ENCODE measurements around the gene KRT20. TPM values are rescaled to one million over a fixed set of nuclear protein-coding genes. Genes with fewer than 3 reads are reported as not detected.

The KRT20 gene
- total RNA-seq, 1 experiment from 2014 or later: 1.5 TPM

- BruUV-seq (replicated peaks): no TSS peak
- Histone ChIP-seq H3K9me3 (ENCODE audit: control insufficient read depth in 1 of 2, insufficient read depth in 1 of 2, low read depth in 1 of 2, low read length in 2 of 2) (no peaks in the 10 kb centered on the region), H3K9me2 (ENCODE audit: insufficient read depth) (no peaks in the 10 kb centered on the region), H3K4me2 (ENCODE audit: low read length) (no peak overlapping the region), H3K4me1 (ENCODE audit: control insufficient read depth in 1 of 2, insufficient read depth in 2 of 2, low read length in 2 of 2) (no peaks in the 10 kb centered on the region), H4K20me1 (ENCODE audit: insufficient read depth) (no peaks in the 10 kb centered on the region), H3K79me2 (ENCODE audit: insufficient read depth, low read length) (no peaks in the 10 kb centered on the region), H3K9ac (ENCODE audit: low read length) (no peak overlapping the region), H3K27me3 (ENCODE audit: insufficient read depth, low read length) (no peaks in the 10 kb centered on the region), H3K27ac (ENCODE audit: low read depth, low read length) (no peak overlapping the region), H3K36me3 (ENCODE audit: control insufficient read depth in 1 of 2, insufficient read depth in 2 of 2, low read length in 2 of 2) (no peaks in the 10 kb centered on the region), H3K4me3 (replicated peaks in 1 of 2; ENCODE audit: low read depth in 1 of 2, low read length in 2 of 2) (no peak overlapping the region), H2AFZ (ENCODE audit: low read depth, low read length, poor library complexity, severe bottlenecking) (no peak overlapping the region)
- intact Hi-C loops (cut with micrococcal nuclease): no loop called here
- CTCF ChIA-PET: no interaction called here
- ATAC-seq: no peak
- no peak for TF ChIP-seq EZH2phosphoT487 (IDR thresholded peaks at IDR 0.05; ENCODE audit: borderline replicate concordance)
- no peak for TF ChIP-seq CBX3 (IDR thresholded peaks at IDR 0.05; ENCODE audit: low read depth)
- TF ChIP-seq SP1 (IDR thresholded peaks at IDR 0.05; ENCODE audit: low read depth): no peak
- TF ChIP-seq CEBPB (IDR thresholded peaks at IDR 0.05; ENCODE audit: low read depth): no peak
- no peak for TF ChIP-seq FOSL1 (IDR thresholded peaks at IDR 0.05; ENCODE audit: low read depth)
- TF ChIP-seq SIN3A (IDR thresholded peaks at IDR 0.05; ENCODE audit: low read depth): no peak
- TF ChIP-seq POLR2AphosphoS5 (IDR thresholded peaks at IDR 0.05; ENCODE audit: low read depth, low read length): no peak
- POLR2A ChIA-PET: no interaction called here
- RAD21 ChIA-PET (ENCODE audit: low non-redundant PET in 1 of 2, low total read pairs in 2 of 2, uncharacterized antibody in 2 of 2, unreplicated experiment in 2 of 2): no interaction called here
- DNase-seq (ENCODE audit: low read depth, low spot score): no peak
Observed at GRCh38 chr17:40871316-40871715, 13.7 kb downstream of the KRT20 start.

- H3K9me2 ChIP-seq (ENCODE audit: insufficient read depth): no peaks in the 10 kb centered on the region
- no TSS peak for BruUV-seq (replicated peaks)
- TF ChIP-seq ELF1 (IDR thresholded peaks at IDR 0.05; ENCODE audit: borderline replicate concordance, low read depth) (no peak), ATF3 (IDR thresholded peaks at IDR 0.05) (no peak), CBX3 (IDR thresholded peaks at IDR 0.05; ENCODE audit: low read depth) (no peak), POLR2A (IDR thresholded peaks at IDR 0.05; ENCODE audit: borderline replicate concordance, extremely low read depth, insufficient read depth, insufficient read length) (no peak), REST (IDR thresholded peaks at IDR 0.05; ENCODE audit: low read depth) (no peak), RAD21 (IDR thresholded peaks at IDR 0.05; ENCODE audit: low read depth) (no peak), SRF (IDR thresholded peaks at IDR 0.05; ENCODE audit: low read depth) (no peak)
- no peak overlapping the region for H3K4me3 ChIP-seq (replicated peaks in 1 of 2; ENCODE audit: low read depth in 1 of 2, low read length in 2 of 2)
- no peaks in the 10 kb centered on the region for H3K27me3 ChIP-seq (ENCODE audit: insufficient read depth, low read length)
- H3K4me2 ChIP-seq (ENCODE audit: low read length): no peak overlapping the region
- CTCF ChIA-PET: interaction anchor here (1.0 kb wide), 1 partner anchor 679 kb away, joined by 3 read pairs; no protein-coding TSS in a partner anchor
- no peaks in the 10 kb centered on the region for H3K9me3 ChIP-seq (ENCODE audit: control insufficient read depth in 1 of 2, insufficient read depth in 1 of 2, low read depth in 1 of 2, low read length in 2 of 2)
- H3K79me2 ChIP-seq (ENCODE audit: insufficient read depth, low read length): no peaks in the 10 kb centered on the region
- H3K4me1 ChIP-seq (ENCODE audit: control insufficient read depth in 1 of 2, insufficient read depth in 2 of 2, low read length in 2 of 2): no peaks in the 10 kb centered on the region
- H3K27ac ChIP-seq (ENCODE audit: low read depth, low read length): no peak overlapping the region
- RAD21 ChIA-PET (ENCODE audit: low non-redundant PET in 1 of 2, low total read pairs in 2 of 2, uncharacterized antibody in 2 of 2, unreplicated experiment in 2 of 2): no interaction called here
- H2AFZ ChIP-seq (ENCODE audit: low read depth, low read length, poor library complexity, severe bottlenecking): no peak overlapping the region
- H3K9ac ChIP-seq (ENCODE audit: low read length): no peak overlapping the region
- no peak for DNase-seq (ENCODE audit: low read depth, low spot score)
- intact Hi-C loops (cut with micrococcal nuclease): no loop called here
- ATAC-seq: no peak
- no peaks in the 10 kb centered on the region for H3K36me3 ChIP-seq (ENCODE audit: control insufficient read depth in 1 of 2, insufficient read depth in 2 of 2, low read length in 2 of 2)
- POLR2A ChIA-PET: no interaction called here
- no peaks in the 10 kb centered on the region for H4K20me1 ChIP-seq (ENCODE audit: insufficient read depth)
Observed at GRCh38 chr17:40870136-40870535, 14.9 kb downstream of the KRT20 start.

Data from HCT116 (cell line).